Thoracic aorta (tissue), 2 donors: ENCODE data around the gene INO80C. TPM values are rescaled to one million over a fixed set of nuclear protein-coding genes. Genes with fewer than 3 reads are reported as not detected.

Experiments
- ATAC-seq: fragments of 150-250 bp; one replicate; pipeline ENCODE4 v1.8.0; 2017; ENCODE audit warnings: low read depth; ENCODE audit not compliant: insufficient number of reproducible peaks, low FRiP score
- DNase-seq: peaks from one replicate; pipeline ENCODE4 v3.0.0-alpha.2; 2020; ENCODE audit warnings: low spot score
- H3K27ac ChIP-seq, 2 donors: fragments of 200-600 bp; sonication (generic); 1 replicate in 1 of 2; 2 replicates in 1 of 2; pipeline ENCODE4 v1.5.1; 2016; ENCODE audit warnings: mild to moderate bottlenecking in 2 of 2, moderate library complexity in 2 of 2
- H3K27me3 ChIP-seq: fragments of 200-600 bp; sonication (generic); replicated peaks from 2 replicates; pipeline ENCODE4 v1.6.0; 2016; ENCODE audit warnings: mild to moderate bottlenecking; ENCODE audit not compliant: insufficient read depth
- H3K36me3 ChIP-seq: fragments of 200-600 bp; sonication (generic); one replicate; pipeline ENCODE4 v1.5.1; 2016
- H3K4me1 ChIP-seq, 2 donors: fragments of 200-600 bp; sonication (generic); 1 replicate in 1 of 2; 2 replicates in 1 of 2; pipeline versions ENCODE4 v1.5.1 to v1.6.0; 2016; ENCODE audit warnings: low read depth in 2 of 2, mild to moderate bottlenecking in 1 of 2; ENCODE audit not compliant: control insufficient read depth in 1 of 2
- H3K4me3 ChIP-seq: fragments of 200-600 bp; sonication (generic); 2 replicates; pipeline ENCODE4 v1.5.1; 2016; ENCODE audit warnings: mild to moderate bottlenecking
- H3K9me3 ChIP-seq: fragments of 200-600 bp; sonication (generic); 2 replicates; pipeline ENCODE4 v1.5.1; 2016
- CTCF ChIP-seq: fragments of 200-600 bp; sonication (generic); IDR thresholded peaks from one replicate; pipeline ENCODE4 v1.5.1; 2019; ENCODE audit warnings: antibody characterized with exemption
- total RNA-seq, 2 donors: library from RNA; depleted of rRNA; stranded (reverse); fragments of >200 nt; gene quantifications; one replicate each; pipeline versions ENCODE4 v1.1.0 to v1.2.3, GENCODE V29; 2016

INO80C gene
- total RNA-seq, 2 donors from 2014 or later = 3.0 to 7.3 TPM

GRCh38 chr18:35528749-35529274 lies 31.1 kb upstream of the INO80C start:
- H3K27ac ChIP-seq = no peak overlapping the region
- peaks cover 5% of the 10 kb centered on the region for H3K9me3 ChIP-seq
- ATAC-seq (no peak), DNase-seq (no peak)
- H3K4me1 ChIP-seq = peaks cover 9 to 17% of the 10 kb centered on the region in 2 donors
- no peak overlapping the region for H3K4me3 ChIP-seq
- TF ChIP-seq CTCF = no peak
- no peaks in the 10 kb centered on the region for H3K36me3 ChIP-seq
- no peaks in the 10 kb centered on the region for H3K27me3 ChIP-seq

- DNase-seq (no peak), ATAC-seq (no peak)
- no peak overlapping the region for H3K27ac ChIP-seq
- H3K27me3 ChIP-seq = no peaks in the 10 kb centered on the region
- H3K36me3 ChIP-seq = no peaks in the 10 kb centered on the region
- peak overlapping the region; percentile 47 for H3K4me3 ChIP-seq
- H3K9me3 ChIP-seq = peaks cover 5% of the 10 kb centered on the region
- peaks cover 9 to 17% of the 10 kb centered on the region in 2 donors for H3K4me1 ChIP-seq
- TF ChIP-seq CTCF = no peak
Observed at GRCh38 chr18:35526495-35527059, 28.8 kb upstream of the INO80C start.

- no peak overlapping the region for H3K27ac ChIP-seq
- no peaks in the 10 kb centered on the region for H3K36me3 ChIP-seq
- no peak for ATAC-seq
Observed at GRCh38 chr18:35525795-35526494, 28.2 kb upstream of the INO80C start.

GRCh38 chr18:35524226-35524625 lies 26.5 kb upstream of the INO80C start:
- no peak for TF ChIP-seq CTCF
- no peak for DNase-seq

More at GRCh38 chr18:35525795-35526494, 28.2 kb upstream of the INO80C start:
- Histone ChIP-seq H3K4me3 (peak overlapping the region; percentile 47), H3K9me3 (peaks cover 4% of the 10 kb centered on the region), H3K4me1 (peaks cover 9 to 17% of the 10 kb centered on the region in 2 donors), H3K27me3 (no peaks in the 10 kb centered on the region)
- no peak for DNase-seq
- TF ChIP-seq CTCF = no peak

GRCh38 chr18:35522130-35522959 lies 24.6 kb upstream of the INO80C start:
- Histone ChIP-seq H3K4me1 (peaks cover 9 to 17% of the 10 kb centered on the region in 2 donors), H3K27me3 (no peaks in the 10 kb centered on the region), H3K27ac (no peak overlapping the region), H3K36me3 (no peaks in the 10 kb centered on the region), H3K9me3 (no peaks in the 10 kb centered on the region), H3K4me3 (no peak overlapping the region)
- DNase-seq (no peak), ATAC-seq (no peak)
- no peak for TF ChIP-seq CTCF

More at GRCh38 chr18:35524226-35524625, 26.5 kb upstream of the INO80C start:
- Histone ChIP-seq H3K4me3 (no peak overlapping the region), H3K9me3 (no peaks in the 10 kb centered on the region), H3K27ac (no peak overlapping the region), H3K36me3 (no peaks in the 10 kb centered on the region), H3K4me1 (peaks cover 9 to 17% of the 10 kb centered on the region in 2 donors), H3K27me3 (no peaks in the 10 kb centered on the region)
- no peak for ATAC-seq
